GM12874 (cell line): ENCODE measurements around the gene BLZF1.
A peak's percentile ranks its signal among the peaks of the same experiment; 100 is the strongest.

Experiments
- TF ChIP-seq, protein P1 (sequence below): IDR thresholded peaks from 2 replicates; pipeline ENCODE4 v1.5.1; 2011; ENCODE audit warnings: low read depth, mild to moderate bottlenecking, control low read depth, low read length, moderate library complexity; ENCODE audit not compliant: insufficient read depth

BLZF1 gene

DNA sequence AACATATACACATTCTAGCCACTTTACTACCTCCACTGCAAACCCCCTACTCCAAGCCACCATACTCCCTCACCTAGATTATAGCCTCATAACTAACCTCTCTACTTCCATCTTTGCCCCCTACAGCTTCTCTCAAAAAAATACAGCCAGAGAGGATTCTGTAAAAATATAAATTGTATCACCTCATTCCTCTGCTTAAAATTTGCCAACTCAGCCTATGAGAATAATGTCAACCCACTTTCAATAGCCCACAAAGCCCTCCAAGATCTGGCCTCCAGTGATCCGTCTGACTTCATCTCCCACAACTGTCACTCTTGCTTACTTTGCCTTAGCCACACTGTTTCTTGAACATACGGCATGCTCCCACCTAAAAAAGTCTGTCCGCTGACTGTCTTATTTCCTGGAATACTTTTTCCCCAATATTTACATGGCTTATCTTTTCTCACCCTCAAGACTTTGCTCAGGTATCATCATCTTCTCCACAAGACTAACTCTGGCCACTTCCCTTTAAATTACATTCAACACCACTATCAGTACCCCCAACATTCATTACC, 21.9 kb upstream of the BLZF1 start:
- TF ChIP-seq, protein P1, sequence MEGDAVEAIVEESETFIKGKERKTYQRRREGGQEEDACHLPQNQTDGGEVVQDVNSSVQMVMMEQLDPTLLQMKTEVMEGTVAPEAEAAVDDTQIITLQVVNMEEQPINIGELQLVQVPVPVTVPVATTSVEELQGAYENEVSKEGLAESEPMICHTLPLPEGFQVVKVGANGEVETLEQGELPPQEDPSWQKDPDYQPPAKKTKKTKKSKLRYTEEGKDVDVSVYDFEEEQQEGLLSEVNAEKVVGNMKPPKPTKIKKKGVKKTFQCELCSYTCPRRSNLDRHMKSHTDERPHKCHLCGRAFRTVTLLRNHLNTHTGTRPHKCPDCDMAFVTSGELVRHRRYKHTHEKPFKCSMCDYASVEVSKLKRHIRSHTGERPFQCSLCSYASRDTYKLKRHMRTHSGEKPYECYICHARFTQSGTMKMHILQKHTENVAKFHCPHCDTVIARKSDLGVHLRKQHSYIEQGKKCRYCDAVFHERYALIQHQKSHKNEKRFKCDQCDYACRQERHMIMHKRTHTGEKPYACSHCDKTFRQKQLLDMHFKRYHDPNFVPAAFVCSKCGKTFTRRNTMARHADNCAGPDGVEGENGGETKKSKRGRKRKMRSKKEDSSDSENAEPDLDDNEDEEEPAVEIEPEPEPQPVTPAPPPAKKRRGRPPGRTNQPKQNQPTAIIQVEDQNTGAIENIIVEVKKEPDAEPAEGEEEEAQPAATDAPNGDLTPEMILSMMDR, result no peak

DNA sequence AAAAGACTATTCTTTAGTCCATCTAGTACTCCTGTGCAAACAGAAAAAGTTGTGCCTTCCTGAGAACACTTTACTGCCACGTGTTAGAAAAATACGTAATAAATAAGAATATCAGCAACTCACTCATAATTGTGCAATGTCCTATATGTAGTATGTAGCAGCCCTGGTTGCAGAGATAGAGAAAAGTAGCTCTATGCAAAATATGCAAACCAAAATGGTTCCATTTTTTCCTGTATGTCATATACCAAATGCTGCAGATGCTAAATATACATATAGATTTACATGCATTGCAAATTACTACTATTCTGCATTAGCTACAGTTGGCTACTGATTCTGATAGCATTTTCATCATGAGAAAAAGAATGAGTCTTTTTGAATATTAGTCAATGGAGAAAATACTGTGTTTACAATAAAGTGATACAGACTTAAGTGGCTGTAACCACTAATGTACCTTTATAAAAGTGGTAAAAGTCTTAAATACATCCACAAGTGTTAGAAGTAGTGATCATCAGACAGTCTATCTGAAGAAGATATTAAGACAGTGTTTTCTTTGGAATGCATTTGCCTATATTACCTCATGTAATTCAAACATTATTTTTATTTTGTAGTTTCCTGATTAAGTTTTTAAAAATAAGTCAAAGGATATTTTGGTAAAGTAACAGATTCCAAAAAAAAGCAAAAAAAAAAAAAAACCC, 20.2 kb upstream of the BLZF1 start:
- TF ChIP-seq, protein P1, result no peak

DNA sequence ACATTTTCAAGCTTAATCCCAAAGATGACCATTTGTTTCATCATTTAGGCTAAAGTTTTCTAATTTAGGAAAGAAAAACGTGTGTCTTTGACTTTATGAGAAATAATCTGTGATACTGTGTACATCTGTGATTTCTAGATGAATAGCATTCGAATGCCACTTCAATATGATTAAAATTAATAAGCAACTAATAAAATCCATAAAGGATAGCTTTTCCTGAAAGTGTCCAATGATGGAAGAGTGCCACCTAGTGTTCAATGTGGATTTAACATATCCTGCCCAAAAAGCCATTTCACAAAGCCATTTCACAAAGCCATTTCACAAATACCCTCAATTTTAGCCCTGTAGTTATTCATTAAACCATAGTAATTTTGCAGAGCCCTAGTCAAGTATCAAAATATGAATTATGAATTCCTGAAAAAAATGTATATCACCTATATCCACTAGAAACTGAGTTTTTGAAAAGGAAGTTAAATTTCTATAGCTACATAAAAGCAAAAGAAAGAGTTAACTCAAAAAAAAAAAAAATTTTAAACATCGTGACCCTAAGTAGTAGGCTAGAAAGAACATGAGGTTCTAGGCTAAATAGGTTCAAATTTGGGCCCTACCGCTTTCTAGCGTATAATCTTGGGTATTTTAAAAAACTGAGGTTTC, 19.5 kb upstream of the BLZF1 start:
- TF ChIP-seq, protein P1, result peak; percentile 48; the same call in 1 of the 2 replicates

DNA sequence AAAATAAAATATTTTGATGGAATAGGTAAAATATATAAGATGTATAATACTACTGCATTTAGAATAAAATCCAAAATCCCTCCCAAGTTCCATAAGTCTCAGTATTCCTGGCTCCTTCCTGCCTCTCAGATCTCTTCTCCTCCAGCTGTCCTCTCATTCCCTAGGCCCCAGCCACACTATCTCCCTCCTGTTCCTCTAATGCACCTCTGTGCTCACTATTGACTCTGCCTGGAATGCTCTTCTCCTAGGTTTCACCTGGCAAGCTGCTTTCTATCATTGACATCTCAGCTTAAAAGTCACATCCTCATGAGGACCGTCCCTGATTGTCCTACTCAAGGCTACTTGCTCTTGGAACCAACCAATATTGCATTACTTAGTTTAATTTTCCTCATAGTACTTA, 7.6 kb upstream of the BLZF1 start:
- TF ChIP-seq, protein P1, result no peak

DNA sequence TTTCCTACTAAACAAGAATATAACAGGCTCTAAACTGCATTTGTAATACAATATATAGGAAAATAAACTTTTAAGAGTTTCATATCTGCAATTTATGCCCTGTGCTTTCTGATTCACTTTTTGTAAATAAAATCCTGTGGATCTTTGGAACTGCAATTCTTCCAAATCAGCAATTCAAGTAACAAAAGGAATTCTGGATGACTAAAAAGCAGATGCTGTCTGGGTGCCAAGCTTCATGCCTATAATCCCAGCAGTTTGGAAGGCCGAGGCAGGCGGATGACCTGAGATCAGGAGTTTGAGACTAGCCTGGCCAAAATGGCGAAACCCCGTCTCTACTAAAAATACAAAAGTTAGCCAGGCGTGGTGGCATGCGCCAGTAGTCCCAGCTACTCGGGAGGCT, 6.7 kb upstream of the BLZF1 start:
- TF ChIP-seq, protein P1, result no peak

DNA sequence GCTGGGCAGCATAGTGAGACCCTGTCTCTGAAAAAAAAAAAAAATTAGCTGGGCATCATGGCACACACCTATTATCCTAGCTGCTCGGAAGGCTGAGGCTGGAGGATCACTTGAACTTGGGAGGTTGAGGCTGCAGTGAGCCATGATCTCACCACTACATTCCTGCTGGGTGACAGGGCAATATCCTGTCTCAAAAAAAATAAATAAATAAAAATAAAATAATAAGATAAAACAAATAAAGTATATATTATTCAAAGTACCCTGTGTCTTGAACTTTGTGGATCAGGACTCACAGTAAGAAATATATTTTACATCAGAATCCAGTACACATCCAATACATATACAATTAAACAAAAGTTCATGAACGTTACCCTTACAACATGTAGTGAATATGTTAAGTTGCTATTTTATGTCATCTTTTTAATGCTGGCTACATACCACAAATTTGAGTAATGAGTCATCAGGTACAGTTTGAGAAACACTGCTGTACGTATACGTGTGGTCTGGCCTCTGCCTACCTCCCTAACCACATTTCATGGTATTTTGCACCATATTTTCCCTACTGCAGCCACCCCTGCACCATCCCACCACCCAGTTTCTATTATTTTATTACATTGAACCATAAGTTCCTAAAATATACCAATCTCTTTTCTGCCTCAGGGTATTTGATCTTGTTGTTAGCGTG, 4.8 kb upstream of the BLZF1 start:
- TF ChIP-seq, protein P1, result no peak

DNA sequence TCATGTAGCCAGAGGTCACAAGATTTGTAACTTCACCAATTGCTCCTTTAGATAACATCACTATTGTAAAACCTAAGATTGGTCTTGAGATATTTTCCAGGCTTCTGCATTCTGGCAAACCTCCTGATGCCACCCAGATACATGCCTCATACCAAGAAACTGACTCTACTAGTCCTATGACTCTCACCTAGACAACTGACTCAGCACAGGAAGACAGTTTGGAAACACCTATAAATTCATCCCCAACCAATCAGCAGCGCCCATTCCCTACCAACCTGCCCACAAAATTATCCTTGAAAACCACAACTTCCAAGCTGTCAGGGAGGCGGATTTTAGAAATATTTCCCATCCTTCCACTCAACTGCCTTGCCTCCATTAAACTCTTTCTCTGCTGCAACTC, 3.0 kb upstream of the BLZF1 start:
- TF ChIP-seq, protein P1, result no peak
